WERI-Rb-1 (cell line): ENCODE measurements around the gene CLOCK.

Experiments used
- DNase-seq: peaks from one replicate; pipeline ENCODE4 v3.0.0-alpha.2; 2020
- H3K27ac ChIP-seq: fragments of 250-450 bp; sonication (Bioruptor Pico); 2 replicates; pipeline ENCODE4 v1.5.1; 2020; ENCODE audit warnings: mild to moderate bottlenecking, moderate library complexity
- H3K27me3 ChIP-seq: fragments of 250-450 bp; sonication (Bioruptor Pico); 2 replicates; pipeline ENCODE4 v1.5.1; 2021; ENCODE audit warnings: mild to moderate bottlenecking, low read depth, moderate library complexity; ENCODE audit not compliant: insufficient read depth, severe bottlenecking
- H3K36me3 ChIP-seq: fragments of 250-450 bp; sonication (Bioruptor Pico); 2 replicates; pipeline ENCODE4 v1.5.1; 2020; ENCODE audit warnings: mild to moderate bottlenecking, moderate library complexity
- H3K4me3 ChIP-seq: 2 replicates; pipeline ENCODE4 v1.5.1; 2011; ENCODE audit warnings: low read depth, mild to moderate bottlenecking, control low read depth, low read length
- H3K9me3 ChIP-seq: fragments of 250-450 bp; sonication (Bioruptor Pico); 2 replicates; pipeline ENCODE4 v1.5.1; 2021; ENCODE audit warnings: mild to moderate bottlenecking, moderate library complexity; ENCODE audit not compliant: severe bottlenecking
- CTCF ChIP-seq: IDR thresholded peaks from 2 replicates; pipeline ENCODE4 v1.5.1; 2011; ENCODE audit warnings: low read depth, mild to moderate bottlenecking, control low read depth, inconsistent platforms, low read length

The CLOCK gene

GRCh38 chr4:55395529-55396307 is 151.0 kb downstream of the CLOCK start, which contains the start of gene TMEM165:
TSS of gene TMEM165 (plus strand) at chr4:55395957. CDS start at chr4:55396190, 233 bp downstream.
- Histone ChIP-seq H3K4me3 (peak within 1 kb of the TSS; percentile 77), H3K36me3 (peaks cover 21% of the 10 kb centered on the region), H3K27ac (peak within 1 kb of the TSS; percentile 86), H3K9me3 (no peaks in the 10 kb centered on the region), H3K27me3 (no peaks in the 10 kb centered on the region)
- DNase-seq: peak; percentile 94
- no peak for TF ChIP-seq CTCF

DNA sequence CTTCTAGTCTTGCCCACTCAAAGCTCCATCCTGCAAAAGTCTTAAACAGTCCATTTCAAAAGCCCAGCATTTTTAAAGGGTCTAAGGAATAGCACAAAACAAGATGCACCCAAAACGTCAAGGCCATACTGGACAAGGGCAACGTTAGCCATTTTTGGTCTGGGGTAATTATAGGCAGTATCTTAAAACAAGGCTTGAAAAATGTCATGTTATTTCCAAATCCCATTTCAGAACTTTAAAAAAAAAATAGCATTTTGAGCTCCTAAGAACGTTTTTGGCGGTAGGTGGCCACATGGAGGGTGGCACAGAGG is 151.5 kb downstream of the CLOCK start:
- peak overlapping the region; percentile 77 for H3K4me3 ChIP-seq
- peaks cover 17% of the 10 kb centered on the region for H3K36me3 ChIP-seq
- TF ChIP-seq CTCF: no peak
- no peak for DNase-seq
- no peaks in the 10 kb centered on the region for H3K27me3 ChIP-seq
- no peaks in the 10 kb centered on the region for H3K9me3 ChIP-seq
- peak overlapping the region; percentile 86 for H3K27ac ChIP-seq

DNA sequence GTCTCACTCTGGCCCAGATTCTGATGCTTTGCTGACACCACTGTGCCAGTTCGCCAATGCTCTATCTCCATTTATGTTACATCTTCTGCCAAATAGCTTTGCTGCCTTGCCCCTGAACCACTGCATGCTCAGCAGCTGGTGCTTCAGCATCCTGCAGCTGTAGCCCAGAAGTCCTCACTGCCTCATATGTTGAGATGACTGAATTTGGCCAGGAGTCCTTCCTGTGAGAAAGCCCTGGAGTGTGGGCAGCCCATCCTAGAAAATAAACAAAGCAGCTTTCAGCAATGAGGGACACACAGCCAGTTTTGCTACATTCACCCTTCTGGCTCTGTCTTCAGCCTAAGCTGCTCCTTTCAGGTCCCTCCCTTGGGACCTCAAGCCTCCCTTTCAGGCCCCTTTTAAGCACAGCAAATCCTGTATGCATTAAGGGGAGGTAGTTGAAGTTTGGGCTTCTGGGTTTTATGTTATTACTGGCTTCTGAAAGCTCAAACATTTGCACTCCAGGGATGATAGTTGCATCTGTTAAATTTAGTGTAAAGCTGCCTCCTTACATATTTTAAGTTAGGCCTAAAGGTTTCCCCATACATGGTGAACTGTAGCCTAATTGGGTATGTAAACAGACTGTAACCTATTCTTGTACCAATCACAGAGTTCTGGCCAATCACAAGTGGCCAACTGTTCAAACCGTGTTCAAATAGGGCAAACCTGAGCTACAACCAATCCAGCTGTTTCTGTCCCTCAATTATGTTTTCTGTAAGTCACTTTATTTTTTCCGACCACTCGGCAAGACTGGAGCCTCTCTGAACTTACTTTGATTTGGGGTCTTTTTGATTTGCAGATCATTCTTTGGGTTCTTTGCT is 153.0 kb downstream of the CLOCK start:
- Histone ChIP-seq H3K4me3 (no peak overlapping the region), H3K9me3 (no peaks in the 10 kb centered on the region), H3K27ac (no peak overlapping the region), H3K27me3 (no peaks in the 10 kb centered on the region), H3K36me3 (peaks cover 17% of the 10 kb centered on the region)
- no peak for DNase-seq
- no peak for TF ChIP-seq CTCF

DNA sequence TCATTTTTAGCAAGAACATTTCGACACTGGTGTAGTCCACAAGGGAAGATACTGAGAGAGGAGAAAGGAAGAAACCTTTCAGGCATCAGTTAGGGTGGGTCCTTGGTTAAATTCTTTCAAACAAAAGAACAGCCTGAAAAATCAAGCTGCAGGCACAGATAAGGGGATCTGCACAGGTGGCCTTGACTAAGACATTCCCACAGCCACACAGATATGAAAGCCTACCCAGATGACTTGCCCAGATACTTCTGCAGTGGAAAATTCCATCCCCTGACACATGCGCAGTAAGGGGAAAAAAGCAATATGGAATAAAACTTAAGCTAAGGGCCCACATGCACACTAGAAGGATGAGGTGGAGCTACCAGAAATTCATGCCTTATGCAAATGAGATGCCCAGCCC is 159.9 kb downstream of the CLOCK start:
- no peak for DNase-seq
- H3K4me3 ChIP-seq: no peak overlapping the region
- no peaks in the 10 kb centered on the region for H3K9me3 ChIP-seq
- H3K27ac ChIP-seq: no peak overlapping the region
- TF ChIP-seq CTCF: no peak
- H3K27me3 ChIP-seq: no peaks in the 10 kb centered on the region
- H3K36me3 ChIP-seq: no peaks in the 10 kb centered on the region

GRCh38 chr4:55386073-55386472 is 160.6 kb downstream of the CLOCK start:
- Histone ChIP-seq H3K27ac (no peak overlapping the region), H3K4me3 (no peak overlapping the region), H3K27me3 (no peaks in the 10 kb centered on the region), H3K9me3 (no peaks in the 10 kb centered on the region), H3K36me3 (no peaks in the 10 kb centered on the region)
- TF ChIP-seq CTCF: no peak
- peak; percentile 19 for DNase-seq
